CD1c-positive myeloid dendritic cell (primary cell): ENCODE measurements around the gene WDFY3.
"Not testable (repeated sequence)": the region's sequence is repeated elsewhere in the genome, so short reads cannot be mapped to it uniquely, and the experiment has no call there.

Source experiments
- DNase-seq: peaks from one replicate; pipeline ENCODE4 v3.0.0-alpha.2; 2016; ENCODE audit errors: extremely low spot score

The WDFY3 gene

GRCh38 chr4:84718699-84719098 is 247.8 kb downstream of the WDFY3 start:
- DNase-seq: no peak

- peak; percentile 7 for DNase-seq
Observed at GRCh38 chr4:84710548-84710947, 255.9 kb downstream of the WDFY3 start.

- no peak for DNase-seq
Observed at GRCh38 chr4:84708406-84709135, 257.9 kb downstream of the WDFY3 start.

- no peak for DNase-seq
Observed at GRCh38 chr4:84706286-84706685, 260.2 kb downstream of the WDFY3 start.

DNA sequence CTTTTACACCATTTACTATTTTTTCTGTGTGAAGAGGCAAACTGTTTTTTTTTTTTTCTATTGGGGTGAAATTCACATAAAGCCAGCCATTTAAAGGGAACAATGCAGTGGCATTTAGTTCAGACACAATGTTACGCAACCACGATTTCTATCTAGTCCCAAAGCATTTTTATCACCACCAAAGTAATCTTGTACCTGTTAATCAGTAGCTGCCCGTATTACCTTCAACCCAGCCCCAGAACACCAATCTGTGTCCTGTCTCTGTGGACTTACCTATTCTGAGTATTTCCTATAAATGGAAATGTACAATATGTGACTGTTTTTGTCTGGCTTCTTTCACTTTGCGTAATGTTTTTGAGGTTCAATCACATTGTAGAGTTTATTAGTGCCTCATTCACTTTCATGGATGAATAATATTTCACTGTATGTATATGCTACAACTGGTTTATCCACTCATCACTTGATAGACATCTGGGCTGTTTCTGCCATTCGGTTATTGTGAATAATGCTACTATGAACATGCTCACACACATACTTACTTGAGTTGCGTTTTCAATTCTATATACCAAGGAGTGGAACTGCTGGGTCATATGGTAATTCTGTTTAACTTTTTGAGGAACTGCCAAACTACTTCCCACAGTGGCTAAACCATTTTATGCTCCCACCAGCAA is 267.4 kb downstream of the WDFY3 start:
- peak; percentile 20 for DNase-seq

DNA sequence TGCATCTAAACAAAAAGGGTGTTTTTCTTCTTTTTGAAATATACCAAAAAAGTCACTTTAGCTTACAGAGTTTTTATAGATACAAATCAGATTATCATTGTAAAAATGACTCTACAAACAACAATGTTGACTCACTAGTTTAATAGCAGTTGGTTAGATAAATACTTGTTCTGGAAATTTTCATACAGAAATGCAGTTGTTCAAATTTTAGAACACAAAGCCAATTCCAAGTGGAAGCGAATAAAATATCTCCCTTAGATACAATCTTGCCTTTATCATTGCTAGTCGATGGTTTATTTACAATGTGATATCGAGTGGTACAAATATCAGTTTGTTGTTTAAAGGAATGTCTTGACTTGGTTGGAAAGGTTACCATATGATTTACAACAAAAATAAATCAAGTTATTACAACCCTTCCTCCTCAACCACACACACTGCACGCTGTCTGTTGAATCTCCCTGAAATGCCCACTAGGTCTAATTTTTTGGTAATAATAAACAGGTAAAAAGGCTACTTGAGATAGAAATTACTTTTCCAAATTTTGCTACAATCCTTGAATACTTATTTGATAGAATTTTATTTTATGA is 268.8 kb downstream of the WDFY3 start:
- DNase-seq: no peak

DNA sequence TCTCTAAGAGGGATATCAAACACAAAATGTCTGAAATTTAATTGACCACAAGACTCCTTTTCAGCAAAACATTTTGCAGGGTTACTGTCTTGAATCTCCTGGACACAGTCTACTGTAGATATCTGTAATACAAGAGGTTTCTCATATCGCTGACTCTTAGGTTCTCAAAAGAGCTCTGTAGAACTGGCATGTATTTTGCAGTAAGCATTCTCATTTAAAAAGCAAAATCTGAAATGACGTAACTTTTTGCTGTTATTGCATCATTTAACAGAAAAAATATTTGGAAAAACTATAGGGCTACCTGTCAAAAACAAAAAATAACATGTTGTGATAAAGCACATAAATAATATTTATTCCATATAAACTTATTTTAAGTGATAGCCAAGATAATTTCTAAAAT is 269.3 kb downstream of the WDFY3 start:
- DNase-seq: no peak

- DNase-seq: no peak
Observed at GRCh38 chr4:84691800-84692199, 274.7 kb downstream of the WDFY3 start.

GRCh38 chr4:84691170-84691691 is 275.3 kb downstream of the WDFY3 start:
- peak; percentile 28 for DNase-seq

- no peak for DNase-seq
Observed at GRCh38 chr4:84690481-84690880, 276.0 kb downstream of the WDFY3 start.

DNA sequence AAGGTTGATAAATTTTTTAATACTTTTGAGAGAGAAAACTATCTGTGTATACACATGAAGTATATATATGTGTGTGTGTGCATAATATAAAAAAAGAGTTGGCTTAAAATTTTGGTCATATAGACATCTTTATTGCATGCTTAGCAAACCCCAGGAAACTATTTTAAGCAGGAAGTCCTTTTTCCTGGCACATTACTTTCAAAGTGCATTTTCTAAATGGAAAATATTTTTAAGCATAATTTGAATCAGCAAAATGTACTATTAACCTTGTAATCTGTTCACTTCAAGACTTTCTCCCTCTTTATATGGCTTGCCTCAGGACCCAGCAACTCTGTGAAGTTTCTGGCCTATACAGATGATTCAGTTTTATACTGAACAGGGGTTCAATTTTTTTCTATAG is 277.3 kb downstream of the WDFY3 start:
- DNase-seq: no peak

DNA sequence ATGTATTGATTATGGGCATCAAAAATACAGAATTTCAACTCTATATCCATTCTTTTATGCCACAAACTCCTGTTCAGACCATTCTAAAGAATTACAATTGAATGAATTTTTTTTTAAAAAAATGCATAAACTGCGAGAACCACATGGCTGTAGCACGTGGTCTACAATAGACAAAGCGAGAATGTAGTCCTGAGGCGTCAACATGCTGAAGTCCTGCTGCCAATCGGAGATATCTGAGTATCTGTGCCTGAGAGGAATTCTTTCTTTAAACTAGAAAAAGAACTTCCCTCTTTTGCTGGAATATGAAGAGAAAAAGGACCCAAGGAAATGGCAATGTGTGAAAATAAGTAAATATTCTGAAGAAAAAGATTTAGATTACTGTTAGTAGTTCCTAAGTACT is 277.9 kb downstream of the WDFY3 start:
- no peak for DNase-seq

- no peak for DNase-seq
Observed at GRCh38 chr4:84685105-84685504, 281.4 kb downstream of the WDFY3 start.

- DNase-seq: no peak
Observed at GRCh38 chr4:84684361-84684760, 282.1 kb downstream of the WDFY3 start.

- DNase-seq: peak; percentile 39
Observed at GRCh38 chr4:84683064-84683850, 283.2 kb downstream of the WDFY3 start.

- DNase-seq: not testable (repeated sequence)
Observed at GRCh38 chr4:84682661-84683060, 283.8 kb downstream of the WDFY3 start.

- DNase-seq: peak; percentile 72
Observed at GRCh38 chr4:84681486-84682274, 284.8 kb downstream of the WDFY3 start.

DNA sequence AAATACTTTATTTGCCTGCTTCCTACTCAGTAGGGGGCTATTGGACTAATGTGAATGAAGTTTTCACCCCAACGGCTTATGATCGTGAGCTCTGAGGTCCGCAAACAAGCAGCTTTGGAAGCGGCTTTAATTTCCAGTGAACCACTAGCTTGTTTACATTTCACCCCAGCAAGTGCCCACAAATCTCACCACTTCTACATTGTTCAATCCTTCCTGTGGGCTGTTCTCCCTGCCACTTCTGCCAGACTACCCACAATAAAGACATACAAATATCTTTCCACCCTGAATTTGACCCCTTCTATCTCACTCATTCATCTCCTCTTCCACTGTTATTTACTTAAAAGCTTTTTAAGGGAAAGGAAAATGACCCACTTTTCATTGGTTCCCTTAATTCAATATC is 285.5 kb downstream of the WDFY3 start:
- DNase-seq: no peak

DNA sequence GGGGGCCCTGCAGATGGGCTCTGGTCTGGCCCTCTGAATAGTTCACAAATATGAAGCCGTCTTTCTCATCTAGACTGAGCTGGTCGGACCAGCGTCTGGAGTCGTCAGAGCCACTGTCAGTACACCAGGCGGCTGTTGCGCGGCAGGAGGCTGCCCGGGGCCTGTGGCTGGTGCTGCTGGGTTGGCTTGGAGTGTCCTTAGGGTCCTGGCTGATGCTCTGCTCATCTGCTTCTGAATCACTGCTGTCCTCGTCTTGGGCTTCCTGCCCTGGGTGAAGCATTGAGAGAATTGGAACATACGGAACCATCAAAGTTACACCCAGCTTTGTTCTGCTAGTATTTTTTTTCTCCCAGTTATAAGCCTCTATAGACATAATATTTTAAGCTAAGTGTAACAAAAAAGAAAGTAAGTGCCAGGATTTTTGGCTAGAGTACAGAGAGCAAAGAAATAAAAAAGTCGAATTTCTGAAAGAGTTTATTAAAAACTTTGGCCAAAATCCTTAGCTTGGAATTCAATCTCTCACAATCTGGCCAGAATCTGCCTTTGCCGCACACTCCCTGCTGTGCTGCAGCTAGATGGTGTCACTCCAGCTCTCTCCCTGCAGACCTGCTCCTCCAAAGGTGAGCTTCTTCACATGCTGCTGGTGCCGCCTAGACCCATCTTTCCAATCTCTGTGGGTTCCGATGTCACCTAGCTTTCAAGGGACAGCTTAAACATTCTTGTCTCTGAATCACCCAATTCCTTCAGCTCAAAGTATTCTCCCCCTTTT is 287.3 kb downstream of the WDFY3 start:
- no peak for DNase-seq

DNA sequence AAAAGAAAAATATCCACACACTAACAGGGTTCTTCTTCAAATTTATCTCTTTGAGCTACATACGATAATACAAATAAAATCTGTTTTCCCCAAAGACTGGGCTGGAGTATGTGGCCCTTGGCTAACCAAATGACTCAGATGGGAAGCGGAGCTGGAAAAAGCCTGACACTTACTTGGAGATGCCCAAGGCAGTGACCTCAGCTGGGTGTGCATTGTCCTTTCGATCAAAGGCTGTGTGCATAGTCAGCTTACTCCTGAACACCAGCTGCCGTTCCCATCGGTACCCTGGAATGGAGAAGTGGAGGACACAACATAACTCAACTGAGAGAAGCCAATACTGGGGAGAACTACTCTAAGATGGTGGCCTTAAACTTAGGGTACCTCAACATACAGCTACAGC is 288.5 kb downstream of the WDFY3 start:
- DNase-seq: no peak

GRCh38 chr4:84677093-84677492 is 289.4 kb downstream of the WDFY3 start:
- DNase-seq: no peak
